Brain microvascular endothelial cell (primary cell): Measurements from ENCODE around the gene FAM181B.

Source experiments
- DNase-seq: peaks from one replicate; pipeline ENCODE4 v3.0.0-alpha.2; 2020
- H3K27ac ChIP-seq: fragments of 250-450 bp; sonication (Bioruptor Pico); 2 replicates; pipeline ENCODE4 v1.5.1; 2020; ENCODE audit warnings: mild to moderate bottlenecking, moderate library complexity
- H3K27me3 ChIP-seq: fragments of 250-450 bp; sonication (Bioruptor Pico); replicated peaks from 2 replicates; pipeline ENCODE4 v1.5.1; 2020; ENCODE audit warnings: mild to moderate bottlenecking
- H3K36me3 ChIP-seq: fragments of 250-450 bp; sonication (Bioruptor Pico); replicated peaks from 2 replicates; pipeline ENCODE4 v1.5.1; 2020; ENCODE audit warnings: mild to moderate bottlenecking
- H3K4me3 ChIP-seq: 2 replicates; pipeline ENCODE4 v1.5.1; 2011; ENCODE audit warnings: low read depth, mild to moderate bottlenecking, control low read depth, low read length, moderate library complexity
- CTCF ChIP-seq: IDR thresholded peaks from 2 replicates; pipeline ENCODE4 v1.5.1; 2011; ENCODE audit warnings: low read depth, mild to moderate bottlenecking, moderate library complexity, low read length, control low read depth, inconsistent platforms; ENCODE audit errors: missing control alignments
- in situ Hi-C: cut with HindIII; loops from 2 replicates; pipeline ENCODE4 v1.10.0; 2017; ENCODE audit warnings: low sequenced_read_pairs, low pct_ligation_motif_present

The FAM181B gene

GRCh38 chr11:82720267-82721065 lies 13.2 kb downstream of the FAM181B start:
- no peak for TF ChIP-seq CTCF

GRCh38 chr11:82719361-82720105 lies 14.1 kb downstream of the FAM181B start:
- no peak overlapping the region for H3K4me3 ChIP-seq
- no peaks in the 10 kb centered on the region for H3K27me3 ChIP-seq
- H3K36me3 ChIP-seq = no peaks in the 10 kb centered on the region
- in situ Hi-C loops = no loop called here
- TF ChIP-seq CTCF = no peak
- no peak overlapping the region for H3K27ac ChIP-seq
- DNase-seq = no peak

More at GRCh38 chr11:82720267-82721065, 13.2 kb downstream of the FAM181B start:
- in situ Hi-C loops = no loop called here
- DNase-seq = no peak
- H3K27me3 ChIP-seq = no peaks in the 10 kb centered on the region
- H3K27ac ChIP-seq = no peak overlapping the region
- no peaks in the 10 kb centered on the region for H3K36me3 ChIP-seq
- H3K4me3 ChIP-seq = no peak overlapping the region

- Histone ChIP-seq H3K4me3 (no peak overlapping the region), H3K36me3 (no peaks in the 10 kb centered on the region), H3K27ac (no peak overlapping the region), H3K27me3 (no peaks in the 10 kb centered on the region)
- no peak for DNase-seq
- no peak for TF ChIP-seq CTCF
- in situ Hi-C loops = no loop called here
These were observed 14.8 kb downstream of the FAM181B start for GRCh38 chr11:82718821-82719220.

GRCh38 chr11:82718307-82718706 lies 15.4 kb downstream of the FAM181B start:
- peak; percentile 77 for TF ChIP-seq CTCF
- in situ Hi-C loops = no loop called here
- peak; percentile 40 for DNase-seq

GRCh38 chr11:82714346-82715174 lies 19.1 kb downstream of the FAM181B start:
- in situ Hi-C loops = no loop called here
- H3K27ac ChIP-seq = no peak overlapping the region
- no peak for TF ChIP-seq CTCF
- no peak overlapping the region for H3K4me3 ChIP-seq
- no peaks in the 10 kb centered on the region for H3K27me3 ChIP-seq
- no peaks in the 10 kb centered on the region for H3K36me3 ChIP-seq
- DNase-seq = peak; percentile 4

More at GRCh38 chr11:82718307-82718706, 15.4 kb downstream of the FAM181B start:
- Histone ChIP-seq H3K27me3 (no peaks in the 10 kb centered on the region), H3K4me3 (no peak overlapping the region), H3K27ac (no peak overlapping the region), H3K36me3 (no peaks in the 10 kb centered on the region)
